Left lobe of liver (tissue), 2 donors: ENCODE results near the gene GAREM1. TPM values are rescaled to one million over a fixed set of nuclear protein-coding genes. Genes with fewer than 3 reads are reported as not detected.

Experiments
- ATAC-seq: fragments of 200-7000 bp; cut with Tn5 transposase; one replicate; pipeline ENCODE4 v1.9.1; 2020; ENCODE audit warnings: mild to moderate bottlenecking, moderate library complexity
- DNase-seq: peaks from one replicate; pipeline ENCODE4 v3.0.0-alpha.2; 2020; ENCODE audit warnings: low spot score
- total RNA-seq: library from RNA; stranded (reverse); gene quantifications from one replicate; pipeline ENCODE4 v1.2.1, GENCODE V29; 2021
- donor health status: DM: no; HTN: no; CAD: no; lungs with moderate emphysema.
- donor health status: DM: no; HTN: yes; CAD: no.

The GAREM1 gene
- total RNA-seq, 1 donor from 2014 or later: 4.8 TPM

DNA sequence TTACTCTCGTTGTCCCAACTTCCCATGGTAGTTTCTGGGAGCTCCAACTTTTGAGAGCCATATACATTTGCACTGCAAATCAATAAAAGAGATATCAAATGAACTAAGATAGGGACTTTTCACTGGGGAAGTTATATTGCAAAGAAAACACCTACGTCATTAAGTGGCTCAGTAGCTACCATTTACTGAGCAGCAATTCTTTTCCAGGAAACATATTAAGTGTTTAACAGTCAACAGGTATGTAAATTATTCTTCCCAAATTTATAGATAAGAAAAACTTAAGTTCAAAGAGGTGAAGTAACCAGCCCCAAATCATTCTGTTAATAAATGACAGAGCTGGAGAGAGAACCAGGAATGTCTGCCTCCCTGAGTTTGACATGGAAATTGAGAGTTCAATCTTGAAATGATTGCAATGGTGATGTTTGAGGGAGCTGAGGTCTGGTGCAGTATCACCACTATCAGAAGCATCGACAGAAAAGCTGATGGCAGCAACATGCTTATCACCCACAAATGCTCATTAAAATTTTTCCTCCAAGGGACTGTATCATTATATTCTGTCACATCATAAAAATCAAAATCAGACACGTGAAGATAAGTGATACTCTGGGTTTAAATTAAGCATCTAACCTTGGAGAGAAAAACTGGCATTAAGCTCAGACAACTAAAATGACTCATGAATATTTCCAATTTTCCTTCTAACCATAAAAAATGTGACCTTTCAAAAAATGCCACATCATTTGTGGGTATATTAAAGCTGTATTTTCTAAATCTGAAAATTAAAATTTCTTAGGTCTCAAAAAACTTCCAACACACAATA lies 43.4 kb downstream of the GAREM1 start:
- no peak for DNase-seq
- ATAC-seq: peak; percentile 82

DNA sequence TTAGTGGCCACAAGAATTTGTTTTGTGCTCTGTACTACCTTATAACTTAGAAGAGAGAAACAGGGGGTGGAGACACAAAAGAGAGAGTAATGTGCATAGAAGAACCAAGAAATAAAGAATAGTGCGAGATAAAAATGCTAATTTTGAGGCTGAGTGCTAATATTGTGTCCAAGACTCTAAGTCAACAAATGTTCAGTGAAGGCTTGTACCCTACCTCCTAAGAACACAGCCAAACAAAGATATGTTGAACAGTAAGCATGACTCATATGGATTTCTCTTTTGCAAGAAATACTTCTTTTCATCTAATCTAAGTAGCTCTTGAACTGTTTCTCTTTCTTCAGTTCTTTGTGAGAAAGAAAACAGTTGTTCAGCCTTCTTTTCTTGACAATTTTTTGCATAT lies 45.2 kb downstream of the GAREM1 start:
- ATAC-seq (no peak), DNase-seq (no peak)

DNA sequence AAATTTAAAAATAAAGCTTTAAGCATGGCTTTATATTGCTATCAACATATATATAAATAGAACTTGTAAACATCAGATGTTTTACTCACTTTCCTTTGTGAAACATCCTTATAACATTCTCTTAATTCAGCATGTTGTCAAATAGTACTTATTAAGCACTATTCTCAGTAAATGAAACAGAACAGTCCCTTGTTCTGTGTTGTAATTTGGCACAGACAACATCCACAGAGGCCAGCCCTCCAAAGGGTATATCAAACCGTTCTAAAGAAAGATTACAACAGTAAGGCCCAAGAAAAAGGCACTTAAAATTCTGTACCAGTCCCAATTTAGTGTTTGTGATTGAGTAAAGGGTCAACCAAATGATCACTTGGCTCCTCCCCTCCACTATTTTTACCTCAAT lies 46.0 kb downstream of the GAREM1 start:
- peak; percentile 68 for ATAC-seq
- DNase-seq: no peak

DNA sequence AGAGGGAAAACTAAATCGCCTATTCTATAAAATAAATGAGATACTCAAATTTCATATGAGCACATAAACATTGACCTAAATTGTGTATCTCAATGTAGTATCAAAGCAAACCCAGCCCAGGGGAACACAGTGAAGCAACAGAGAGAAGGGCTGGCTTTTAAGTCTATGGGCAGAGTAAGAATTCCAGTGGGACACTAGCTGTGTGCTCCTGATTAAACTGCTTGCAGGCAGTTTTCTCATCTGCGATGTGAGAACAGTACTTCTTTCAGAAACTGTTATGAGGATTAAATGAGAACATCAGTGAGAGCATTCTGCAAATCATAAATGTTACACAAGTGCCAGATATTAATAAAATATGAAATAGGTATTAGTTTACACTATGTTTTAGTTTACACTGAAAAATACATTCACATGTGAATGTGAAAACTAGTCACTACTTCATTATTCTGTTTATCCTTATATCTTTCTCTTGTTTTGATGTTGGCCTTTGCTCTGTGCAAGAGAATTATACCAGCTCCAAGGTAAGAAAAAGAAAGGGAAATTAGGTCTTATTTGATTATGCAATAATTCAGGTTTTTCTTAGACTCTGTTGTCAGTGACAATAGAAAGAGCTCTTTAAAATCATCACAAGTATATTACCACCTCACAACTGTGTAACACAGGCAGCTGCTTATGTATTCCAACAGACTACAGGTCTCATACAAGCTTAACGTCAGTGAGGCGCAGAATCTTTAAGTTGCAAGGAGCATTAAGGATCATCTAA lies 47.5 kb downstream of the GAREM1 start:
- ATAC-seq (no peak), DNase-seq (no peak)

DNA sequence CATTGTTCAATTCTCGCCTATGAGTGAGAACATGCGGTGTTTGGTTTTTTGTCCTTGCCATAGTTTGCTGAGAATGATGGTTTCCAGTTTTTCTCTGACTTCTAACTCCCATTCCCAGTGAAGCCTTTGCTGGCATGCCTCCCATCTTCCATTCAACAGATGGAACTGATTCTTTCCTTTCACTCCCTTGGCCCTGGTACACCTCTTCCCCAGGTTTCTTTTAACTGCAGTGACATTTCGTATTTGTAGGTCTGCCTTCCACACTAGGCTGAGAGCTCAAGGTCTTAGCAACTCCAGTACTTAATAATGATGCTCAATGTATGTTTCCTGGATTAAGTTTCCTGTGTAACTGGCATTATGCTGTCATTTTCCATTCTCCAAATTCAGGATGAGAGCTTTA lies 48.5 kb downstream of the GAREM1 start:
- DNase-seq (no peak), ATAC-seq (no peak)

DNA sequence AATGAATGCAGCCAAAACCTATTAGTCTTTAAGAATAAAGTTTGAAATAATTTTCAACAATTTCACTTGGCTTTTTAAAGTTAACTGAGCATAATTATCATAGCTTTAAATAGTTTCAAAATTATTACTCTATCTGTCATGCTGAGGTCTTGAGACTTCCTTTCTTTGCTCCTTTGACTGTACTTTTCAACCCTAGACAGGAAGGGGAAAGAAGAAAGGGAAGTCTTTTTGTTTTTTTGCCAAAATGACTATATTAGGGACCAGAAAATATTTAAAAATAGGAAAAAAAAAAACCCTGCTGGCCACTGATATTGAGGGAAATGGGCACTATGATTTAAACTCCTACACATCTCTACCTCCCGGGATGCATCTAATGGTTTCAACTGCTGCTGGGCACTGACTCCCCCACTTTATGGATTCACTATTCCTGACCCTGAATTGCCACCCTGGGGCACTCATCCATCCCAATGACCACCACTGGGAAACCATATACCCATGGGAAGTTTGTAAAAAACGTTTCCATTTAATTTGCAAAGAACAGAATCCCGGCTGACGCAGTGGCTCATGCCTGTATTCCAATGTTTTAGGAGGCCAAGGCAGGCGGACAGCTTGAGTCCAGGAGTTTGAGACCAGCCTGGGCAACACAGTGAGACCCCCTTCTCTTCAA lies 50.5 kb downstream of the GAREM1 start:
- ATAC-seq: peak; percentile 44
- DNase-seq: no peak

GRCh38 chr18:32418148-32418547 lies 52.5 kb downstream of the GAREM1 start:
- ATAC-seq (peak; percentile 78), DNase-seq (no peak)

DNA sequence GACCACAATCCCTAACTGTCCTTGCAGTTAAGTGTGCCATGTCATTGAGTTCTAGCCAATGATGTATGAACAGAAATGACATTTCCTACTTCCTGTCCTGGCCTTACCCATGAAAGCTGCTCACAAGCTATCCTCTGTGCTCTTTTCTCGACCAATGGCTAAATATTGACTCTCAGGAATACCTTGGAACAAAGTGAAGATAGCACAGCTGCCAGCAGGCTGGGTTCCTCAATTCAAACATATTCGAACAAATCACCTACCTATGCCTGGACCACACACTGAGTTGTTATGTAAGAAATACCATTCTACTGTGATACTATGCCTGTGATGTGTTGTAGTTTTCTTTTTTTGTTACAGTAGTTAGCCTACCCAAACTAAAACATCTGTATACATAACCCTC lies 65.1 kb downstream of the GAREM1 start:
- no peak for DNase-seq
- ATAC-seq: peak; percentile 60

DNA sequence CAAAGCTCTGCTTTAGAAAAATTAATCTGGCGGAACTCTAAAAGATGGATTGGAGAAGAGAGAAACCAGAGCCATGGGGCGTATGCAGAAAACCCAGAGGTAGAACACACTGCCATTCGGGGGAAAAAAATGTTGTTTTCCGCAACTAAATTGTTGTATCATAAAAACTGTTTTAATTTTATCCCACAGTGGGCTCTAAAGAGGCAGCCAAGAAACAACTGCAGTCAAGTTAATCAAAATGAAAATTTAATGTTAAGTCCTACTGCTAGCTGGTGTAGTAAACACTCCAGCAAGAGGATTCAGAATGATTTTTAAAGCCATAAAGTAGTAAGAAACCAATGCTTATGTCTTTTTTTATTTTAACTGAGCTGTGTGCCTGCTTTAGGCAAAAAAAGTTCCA lies 69.1 kb downstream of the GAREM1 start:
- DNase-seq: no peak
- ATAC-seq: no peak

GRCh38 chr18:32393407-32393806 lies 77.3 kb downstream of the GAREM1 start:
- DNase-seq (no peak), ATAC-seq (no peak)

DNA sequence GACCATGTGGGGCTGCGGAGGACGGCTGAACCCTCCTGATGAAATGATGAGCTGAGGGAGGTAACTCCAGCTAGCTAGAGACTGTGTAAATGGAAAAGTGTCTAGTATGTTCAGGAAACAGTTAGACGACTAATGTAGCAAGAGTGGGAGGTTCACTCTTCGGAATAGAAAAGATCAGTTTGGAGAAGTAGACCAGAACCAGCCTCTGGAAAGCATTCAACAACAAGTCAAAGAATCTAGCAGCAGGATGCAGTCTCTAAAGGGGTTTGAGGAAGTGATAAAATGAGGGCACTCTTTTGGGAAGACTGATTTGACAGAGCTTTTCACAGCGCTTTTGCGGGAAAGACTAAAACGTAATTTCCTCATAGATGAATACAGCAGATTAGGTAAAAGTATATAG lies 79.6 kb downstream of the GAREM1 start:
- DNase-seq (no peak), ATAC-seq (no peak)

DNA sequence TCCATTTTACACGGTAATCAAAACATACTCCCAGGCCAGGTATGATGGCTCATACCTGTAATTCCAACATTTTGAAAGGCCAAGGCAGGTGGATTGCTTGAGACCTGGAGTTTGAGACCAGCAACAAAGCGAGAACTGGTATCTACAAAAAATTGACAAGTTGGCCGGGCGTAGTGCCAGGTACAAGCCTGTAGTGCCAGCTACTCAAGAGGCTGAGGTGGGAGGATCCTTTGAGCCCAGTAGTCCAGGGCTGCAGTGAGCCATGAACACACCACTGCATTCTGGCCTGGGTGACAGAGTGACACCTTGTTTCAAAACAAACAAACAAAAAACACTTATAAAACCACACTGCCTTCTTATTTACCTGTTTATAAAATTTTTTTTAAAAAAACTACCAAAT lies 80.8 kb downstream of the GAREM1 start:
- peak; percentile 81 for DNase-seq
- peak; percentile 88 for ATAC-seq

DNA sequence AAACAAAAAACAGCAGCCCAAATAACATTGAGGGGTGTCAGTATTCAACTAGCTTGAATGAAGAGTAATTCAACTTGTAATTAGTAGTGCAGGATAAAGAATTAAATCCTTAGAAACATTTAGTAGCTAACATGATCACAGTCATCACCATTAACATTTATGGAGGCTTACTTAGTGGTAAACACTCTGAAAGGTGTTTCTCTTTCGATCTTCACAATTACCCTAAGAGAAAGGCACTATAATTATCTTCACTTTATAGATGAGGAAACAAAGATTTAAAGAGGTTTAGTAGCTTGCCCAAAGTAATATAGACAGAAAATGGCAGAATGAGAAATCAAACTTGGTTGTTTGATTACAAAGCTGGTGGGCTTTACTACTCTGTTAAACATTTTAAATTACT lies 81.5 kb downstream of the GAREM1 start:
- DNase-seq (no peak), ATAC-seq (no peak)

DNA sequence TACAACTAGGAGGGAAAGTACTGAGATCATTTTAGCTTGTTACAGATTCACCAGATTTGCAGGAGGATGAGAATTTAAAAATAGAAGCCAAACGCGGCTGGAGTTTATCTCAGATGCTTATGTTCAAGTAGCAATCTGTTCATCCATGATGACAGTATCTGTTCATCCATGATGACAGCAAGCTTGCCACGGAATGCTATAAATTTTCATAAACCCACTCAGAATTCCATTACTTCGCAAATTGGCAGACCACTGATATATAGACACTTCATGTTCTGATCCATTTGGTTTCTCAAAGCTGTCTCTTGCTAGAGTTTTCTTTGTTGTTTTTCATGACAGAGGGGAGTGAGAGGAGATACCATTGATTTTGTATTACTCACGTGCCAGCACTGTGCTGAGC lies 84.2 kb downstream of the GAREM1 start:
- ATAC-seq: no peak
- no peak for DNase-seq

DNA sequence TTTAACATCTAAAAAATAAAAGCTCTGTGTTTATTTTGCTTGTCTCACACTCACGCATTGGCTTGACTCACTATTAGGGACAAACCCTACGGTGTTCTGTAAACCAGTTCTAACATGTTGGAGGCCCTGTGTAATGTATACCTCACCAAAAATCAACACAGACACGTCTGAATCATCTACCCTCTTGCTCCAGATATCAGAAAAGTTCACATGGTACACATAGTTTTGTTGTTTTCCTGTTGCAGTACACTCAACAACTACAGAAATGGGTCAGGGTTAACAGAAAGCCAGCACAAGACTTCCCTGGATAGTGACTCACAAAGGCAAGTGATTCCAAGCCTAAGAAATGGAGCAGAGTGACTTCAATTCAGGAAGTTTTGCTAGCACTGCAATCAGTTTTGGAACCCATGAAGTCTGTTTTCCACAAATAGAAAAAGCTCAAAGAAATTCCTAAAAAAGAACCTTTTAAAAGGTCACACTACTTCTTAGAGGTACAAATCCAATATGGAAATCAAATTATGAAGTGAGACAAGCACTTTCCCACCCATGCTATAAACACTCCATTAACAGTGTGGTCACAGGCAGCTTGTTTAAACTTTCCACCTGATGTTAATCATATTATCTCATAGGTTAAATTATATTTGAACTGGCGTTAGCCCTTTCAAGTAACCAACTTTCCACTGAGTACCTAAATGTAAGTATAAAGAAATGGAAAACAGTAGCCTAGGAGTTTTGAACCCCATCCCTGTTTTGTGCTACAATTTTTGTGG lies 87.4 kb downstream of the GAREM1 start:
- no peak for DNase-seq
- no peak for ATAC-seq

- DNase-seq (no peak), ATAC-seq (no peak)
Observed at GRCh38 chr18:32381761-32382160, 88.9 kb downstream of the GAREM1 start.

DNA sequence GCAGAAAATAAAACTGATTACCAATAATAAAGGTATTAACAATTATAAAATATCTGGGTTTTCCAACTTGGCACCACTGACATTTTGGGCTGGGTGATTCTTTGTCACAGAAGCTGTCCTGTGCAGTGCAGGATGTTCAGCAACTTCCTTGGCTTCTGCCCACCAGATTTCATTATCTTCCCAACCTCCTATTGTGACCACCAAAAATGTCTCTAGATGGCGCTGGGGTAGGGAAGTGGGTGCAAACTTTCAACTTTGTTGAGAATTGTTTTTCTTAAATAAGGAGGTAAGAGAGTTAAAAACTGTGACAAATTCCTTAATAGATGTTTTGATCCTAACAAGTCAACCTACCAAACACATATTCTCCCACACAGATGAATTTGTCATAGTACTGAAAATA lies 90.1 kb downstream of the GAREM1 start:
- ATAC-seq (no peak), DNase-seq (no peak)

GRCh38 chr18:32379891-32380290 lies 90.8 kb downstream of the GAREM1 start:
- no peak for ATAC-seq

DNA sequence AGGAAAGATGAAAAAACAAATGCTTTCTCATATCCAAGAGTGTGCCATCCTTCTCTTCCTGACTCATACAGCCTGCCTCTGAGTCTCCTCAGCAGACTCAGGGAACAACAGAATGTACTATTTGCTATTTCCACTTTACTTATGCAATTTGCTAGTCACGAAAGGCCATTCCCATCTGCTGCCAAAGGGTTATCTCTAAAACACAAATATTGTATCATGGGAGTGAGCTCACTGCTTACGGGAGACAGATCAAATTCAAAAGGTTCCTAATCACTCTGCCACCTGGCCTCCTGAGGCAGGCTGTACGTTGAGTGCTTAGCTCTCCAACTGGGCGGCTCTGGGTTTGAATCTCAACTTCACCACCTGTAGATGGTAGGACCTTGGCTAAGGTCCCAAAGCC lies 92.0 kb downstream of the GAREM1 start:
- ATAC-seq (peak; percentile 92), DNase-seq (peak; percentile 73)

More at GRCh38 chr18:32379891-32380290, 90.8 kb downstream of the GAREM1 start:
- no peak for DNase-seq

- DNase-seq (no peak), ATAC-seq (no peak)
Observed at GRCh38 chr18:32373995-32374394, 96.7 kb downstream of the GAREM1 start.

GRCh38 chr18:32373505-32373904 lies 97.2 kb downstream of the GAREM1 start:
- ATAC-seq (no peak), DNase-seq (no peak)
